ELF-1 (cell line): Measurements from ENCODE around the gene LEAP2.
"Not testable (repeated sequence)": the region's sequence is repeated elsewhere in the genome, so short reads cannot be mapped to it uniquely, and the experiment has no call there.

Source experiments
- DNase-seq: peaks from one replicate; pipeline ENCODE4 v3.0.0-alpha.2; 2016; ENCODE audit warnings: low read depth, low spot score

LEAP2 gene

DNA sequence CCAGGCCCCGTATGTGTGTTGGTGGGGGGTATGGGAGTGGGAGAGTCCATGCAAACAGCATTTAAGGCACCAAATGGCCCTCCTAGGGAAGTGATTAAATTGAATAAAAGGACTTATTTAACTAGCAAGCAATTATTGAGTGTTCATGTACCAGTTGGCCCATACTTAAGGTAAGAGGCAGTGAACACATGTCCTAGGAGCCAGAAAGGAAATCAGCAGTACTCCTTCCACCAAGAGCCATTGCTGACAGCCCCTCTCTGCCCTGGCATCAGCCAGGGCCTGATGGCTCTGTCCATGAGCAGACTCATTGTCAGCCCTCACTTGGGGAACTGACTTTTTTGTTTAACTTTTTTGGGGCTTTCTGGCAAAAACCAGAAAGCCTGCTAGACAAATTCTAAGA is 32.6 kb upstream of the LEAP2 start:
- DNase-seq = no peak

DNA sequence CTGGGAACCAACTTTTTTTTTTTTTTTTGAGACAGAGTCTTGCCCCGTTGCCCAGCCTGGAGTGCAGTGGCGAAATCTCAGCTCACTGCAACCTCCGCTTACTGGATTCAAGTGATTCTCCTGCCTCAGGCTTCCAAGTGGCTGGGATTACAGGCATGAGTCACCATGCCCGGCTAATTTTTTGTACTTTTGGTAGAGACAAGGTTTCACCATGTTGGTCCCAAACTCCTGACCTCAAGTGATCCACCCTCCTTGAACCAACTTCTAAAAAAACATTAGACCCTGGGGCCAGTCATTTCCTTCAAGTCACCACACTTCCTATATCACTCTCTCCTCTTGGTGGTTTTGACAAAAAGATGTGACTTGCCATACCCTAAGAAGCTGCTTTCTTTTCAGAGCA is 32.2 kb upstream of the LEAP2 start:
- no peak for DNase-seq

DNA sequence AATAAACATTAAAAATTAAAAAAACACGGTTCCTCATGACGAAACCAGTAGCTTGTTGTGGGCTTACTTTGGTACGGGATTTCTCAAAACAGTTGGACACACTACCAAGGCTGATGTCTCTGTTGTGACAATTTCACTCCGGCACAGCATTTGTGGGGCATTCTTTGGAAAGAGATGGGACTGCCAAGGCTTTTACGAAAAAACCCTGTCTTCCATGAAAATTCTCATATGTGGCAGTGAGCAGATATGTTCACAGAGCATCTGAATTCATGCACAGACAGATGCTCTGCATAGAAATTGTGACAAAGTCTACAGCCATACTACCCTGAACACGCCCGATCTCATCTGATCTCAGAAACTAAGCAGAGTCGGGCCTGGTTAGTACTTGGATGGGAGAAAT is 25.2 kb upstream of the LEAP2 start:
- no peak for DNase-seq

DNA sequence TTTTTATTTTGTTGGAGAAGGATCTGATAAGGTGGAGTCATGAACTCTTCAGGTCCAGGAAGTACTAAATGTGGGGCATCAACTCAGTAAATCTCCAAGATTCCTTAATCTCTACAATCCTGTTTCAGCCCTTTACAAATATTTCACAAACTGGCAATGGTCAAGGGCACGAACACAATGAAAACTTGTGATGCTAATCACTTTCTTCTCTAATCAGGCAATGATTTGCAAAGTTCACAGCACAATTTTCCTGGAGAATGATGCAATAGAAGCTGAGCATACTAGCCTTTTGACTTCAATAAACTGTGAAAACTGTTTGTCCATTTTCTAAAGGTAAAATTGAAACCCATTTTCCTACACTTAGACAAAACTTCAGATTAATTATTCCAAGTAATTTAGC is 24.1 kb upstream of the LEAP2 start:
- DNase-seq = no peak

DNA sequence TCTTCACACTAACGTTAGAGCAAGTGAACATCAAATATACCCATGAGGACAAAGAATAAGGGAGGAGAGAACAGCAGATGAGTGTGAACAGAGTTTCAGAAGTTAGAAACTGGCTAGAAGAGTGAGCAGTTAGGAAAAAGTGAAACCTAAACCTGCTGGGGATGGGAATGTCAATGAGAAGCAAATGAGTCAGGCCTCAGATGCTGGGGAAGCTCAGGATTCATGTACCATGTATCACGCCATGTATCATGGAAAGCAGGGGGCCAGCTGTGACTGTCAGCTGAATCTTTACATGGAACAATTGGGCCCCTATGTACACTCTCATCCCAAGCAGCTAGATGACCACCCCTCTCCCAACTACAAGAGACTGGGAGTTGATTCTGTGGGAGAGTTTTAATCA is 23.4 kb upstream of the LEAP2 start:
- DNase-seq = no peak

DNA sequence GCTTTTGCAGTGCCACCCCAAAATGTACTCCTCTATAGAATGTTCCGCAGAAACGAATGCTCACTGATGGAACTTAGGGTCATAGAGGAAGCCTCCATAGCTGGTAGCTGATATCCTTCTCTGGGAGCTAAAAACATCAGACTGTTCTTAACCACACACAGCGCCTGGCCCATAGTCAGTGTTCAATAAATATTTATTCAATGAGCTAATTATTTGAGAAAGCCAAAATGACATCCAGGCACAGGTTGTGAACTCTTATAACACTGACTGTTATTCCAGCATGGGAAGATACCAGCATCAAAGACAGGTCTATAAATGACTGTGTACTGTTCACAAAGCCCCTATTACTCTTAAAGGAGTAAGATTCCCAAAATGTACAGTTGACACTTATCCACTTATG is 20.1 kb upstream of the LEAP2 start:
- DNase-seq = no peak

DNA sequence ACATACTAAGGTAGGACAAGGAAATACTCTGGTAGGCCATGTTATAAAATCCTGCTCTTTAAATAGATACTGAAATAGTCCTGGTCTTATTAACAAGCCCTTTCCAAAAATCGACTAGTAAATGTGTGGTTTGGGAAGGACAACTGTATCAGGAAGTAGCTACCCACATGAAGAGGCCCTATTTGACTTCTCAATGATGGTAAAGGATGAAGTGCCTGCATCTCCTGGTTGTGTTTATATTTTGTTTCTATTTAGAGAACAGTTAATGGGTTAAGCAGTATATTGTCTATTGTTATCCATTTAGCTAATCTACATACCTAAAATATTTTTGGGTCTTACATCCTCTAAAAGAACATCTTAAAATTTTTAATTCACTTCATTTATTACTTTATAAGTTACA is 19.7 kb upstream of the LEAP2 start:
- DNase-seq = no peak

DNA sequence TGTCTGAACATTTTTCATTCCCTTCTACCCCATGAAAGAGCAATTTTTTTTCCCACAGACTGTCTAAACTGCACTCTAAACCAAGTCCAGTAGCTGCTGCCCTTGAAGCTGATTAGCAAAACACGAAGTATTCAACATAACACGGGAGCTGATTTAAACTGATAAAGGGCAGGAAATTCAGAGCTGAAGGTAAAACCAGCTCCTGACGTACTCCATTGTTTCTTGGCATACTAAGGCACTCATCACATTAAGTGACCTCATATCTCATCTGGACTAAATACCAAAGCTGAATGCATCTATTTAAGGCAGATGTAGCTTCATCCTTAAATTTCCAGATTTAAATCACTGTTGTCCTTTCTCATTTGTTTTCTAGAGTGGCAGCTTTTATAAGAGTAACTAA is 19.2 kb upstream of the LEAP2 start:
- no peak for DNase-seq

DNA sequence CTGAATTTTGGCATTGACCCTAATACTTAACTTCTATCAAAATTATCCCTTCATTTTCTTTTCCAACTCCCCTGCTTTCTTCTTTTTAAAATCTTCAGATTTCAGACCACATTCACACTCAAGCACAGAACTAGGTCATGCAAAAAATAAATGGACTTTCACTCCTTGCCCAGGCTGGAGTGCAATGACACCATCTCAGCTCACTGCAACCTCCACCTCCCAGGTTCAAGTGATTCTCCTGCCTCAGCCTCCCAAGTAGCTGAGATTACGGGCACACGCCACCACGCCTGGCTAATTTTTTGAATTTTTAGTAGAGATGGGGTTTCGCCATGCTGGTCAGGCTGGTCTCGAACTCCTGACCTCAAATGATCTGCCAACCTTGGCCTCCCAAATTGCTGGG is 18.5 kb upstream of the LEAP2 start:
- DNase-seq = not testable (repeated sequence)

DNA sequence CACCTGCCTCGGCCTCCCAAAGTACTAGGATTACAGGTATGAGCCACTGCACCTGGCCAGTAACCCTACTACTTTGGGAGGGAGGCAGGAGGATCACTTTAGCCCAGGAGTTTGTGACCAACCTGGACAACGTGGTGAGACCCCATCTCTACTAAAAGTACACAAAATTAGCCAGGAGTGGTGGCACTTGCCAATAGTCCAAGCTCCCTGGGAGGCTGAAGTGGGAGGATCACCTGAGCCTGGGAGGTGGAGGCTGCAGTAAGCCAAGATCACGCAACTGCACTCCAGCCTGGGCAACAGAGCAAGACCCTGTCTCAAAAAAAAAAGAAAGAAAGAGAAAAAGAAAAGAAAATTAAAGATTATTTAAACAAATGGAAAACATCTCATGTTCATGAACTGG is 17.5 kb upstream of the LEAP2 start:
- no peak for DNase-seq

DNA sequence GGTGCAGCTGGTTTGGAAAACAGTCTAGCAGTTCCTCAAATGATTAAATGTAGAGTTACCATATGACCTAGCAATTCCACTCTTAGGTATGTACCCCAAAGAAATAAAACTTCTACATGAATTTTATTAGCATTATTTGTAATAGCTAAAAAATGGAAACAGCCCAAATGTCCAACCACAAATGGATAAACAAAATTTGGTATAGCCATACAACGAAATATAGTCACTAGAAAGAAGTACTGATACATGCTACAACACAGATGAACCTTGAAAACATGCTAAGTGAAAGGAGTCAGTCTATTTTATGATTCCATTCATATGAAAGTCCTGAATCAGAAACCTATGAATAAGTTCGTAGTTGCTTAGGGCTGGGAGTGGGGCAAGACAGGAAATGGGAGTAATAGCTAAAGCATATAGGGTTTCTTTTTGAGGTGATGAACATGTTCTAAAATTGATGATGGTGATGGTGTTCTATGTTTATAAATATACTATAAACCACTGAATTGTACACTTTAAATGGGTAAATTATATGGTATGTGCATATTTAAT is 13.5 kb upstream of the LEAP2 start:
- DNase-seq = no peak

DNA sequence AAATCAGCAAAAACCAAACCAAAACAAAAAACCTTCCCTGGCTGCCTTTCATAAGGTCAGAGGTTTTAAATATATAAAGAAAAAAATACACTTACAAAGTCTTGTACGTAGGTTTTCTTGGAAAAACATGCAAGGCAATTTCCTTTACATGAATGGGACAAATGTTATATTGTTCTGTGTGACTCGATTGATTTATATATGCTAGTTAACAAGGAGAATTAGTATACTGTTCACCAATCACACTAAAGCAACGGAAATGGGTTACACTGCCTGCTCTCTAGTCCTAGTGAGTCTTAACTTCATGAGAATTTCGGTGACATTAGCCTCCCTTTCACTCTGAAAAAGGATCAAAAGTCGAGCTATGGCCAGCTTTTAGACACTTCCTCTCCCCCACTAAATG is 12.7 kb upstream of the LEAP2 start:
- no peak for DNase-seq

DNA sequence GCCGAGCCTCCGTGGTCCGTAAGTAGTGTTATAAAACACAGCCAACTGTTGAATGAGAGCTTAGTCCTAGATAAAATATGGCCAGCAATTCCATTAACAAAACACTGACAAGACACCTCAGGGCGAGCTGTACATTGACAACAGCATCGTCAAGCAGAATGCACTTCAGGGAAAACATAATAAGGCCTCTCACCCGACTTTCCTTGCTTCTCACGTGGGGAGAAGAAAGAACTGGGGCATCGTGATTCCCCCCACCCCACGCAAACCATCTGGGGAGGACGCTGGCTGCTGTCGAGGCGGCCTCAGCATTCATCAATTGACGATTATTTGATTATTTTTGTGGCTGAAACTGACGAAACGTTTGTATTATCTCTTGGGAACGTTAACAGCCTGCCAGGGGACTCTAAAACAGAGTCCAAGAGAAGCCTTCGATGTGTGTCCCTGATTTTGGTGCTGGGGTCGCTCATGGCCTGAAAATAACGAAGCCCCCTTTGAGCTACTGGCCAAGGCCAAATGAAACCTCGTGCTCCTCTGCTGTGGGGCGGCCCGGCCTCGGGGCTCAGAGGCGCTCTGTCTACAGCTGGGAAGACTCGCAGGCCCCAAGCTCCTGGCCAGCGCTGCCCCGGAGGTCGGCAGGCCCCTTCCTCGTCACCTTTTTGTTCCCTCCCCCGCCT is 7.7 kb upstream of the LEAP2 start:
- no peak for DNase-seq

DNA sequence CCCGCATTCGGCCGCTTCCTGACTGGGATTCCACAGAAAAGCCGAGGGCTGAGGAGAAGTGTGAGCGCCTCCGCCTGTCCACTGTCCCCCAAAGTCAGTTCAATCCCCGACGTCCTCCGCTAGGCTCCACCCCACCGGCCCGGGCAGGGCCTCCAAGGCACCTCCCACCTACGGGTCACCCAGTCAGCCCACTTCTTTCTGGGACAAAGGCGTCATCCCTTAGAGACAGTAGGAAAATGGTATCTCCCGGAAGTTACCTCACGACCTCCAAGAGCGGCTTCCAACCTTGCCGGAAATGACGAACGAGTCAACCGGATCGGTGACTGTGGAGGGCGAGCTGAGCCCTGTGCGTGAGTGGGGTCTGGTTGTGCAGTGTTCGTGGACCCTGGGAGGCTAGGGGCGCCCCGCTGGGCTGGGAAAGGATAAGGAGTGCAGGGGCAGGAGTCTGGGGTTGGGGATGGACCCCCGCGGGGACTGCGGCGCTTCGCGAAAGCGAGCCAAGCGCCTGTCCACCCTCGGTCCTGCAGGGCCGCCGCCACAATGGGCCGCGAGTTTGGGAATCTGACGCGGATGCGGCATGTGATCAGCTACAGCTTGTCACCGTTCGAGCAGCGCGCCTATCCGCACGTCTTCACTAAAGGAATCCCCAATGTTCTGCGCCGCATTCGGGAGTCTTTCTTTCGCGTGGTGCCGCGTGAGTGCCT is 7.0 kb upstream of the LEAP2 start, which contains the start of the genes GDF9 and UQCRQ:
Gene GDF9 (minus strand): TSS at position 128 of the 704 bp plus-strand sequence. CDS start 1,936 bp downstream, outside the sequence.
Gene UQCRQ (plus strand): TSS at position 301 of the 704 bp plus-strand sequence. CDS start 240 bp downstream, at position 541.
- DNase-seq = peak; percentile 99

DNA sequence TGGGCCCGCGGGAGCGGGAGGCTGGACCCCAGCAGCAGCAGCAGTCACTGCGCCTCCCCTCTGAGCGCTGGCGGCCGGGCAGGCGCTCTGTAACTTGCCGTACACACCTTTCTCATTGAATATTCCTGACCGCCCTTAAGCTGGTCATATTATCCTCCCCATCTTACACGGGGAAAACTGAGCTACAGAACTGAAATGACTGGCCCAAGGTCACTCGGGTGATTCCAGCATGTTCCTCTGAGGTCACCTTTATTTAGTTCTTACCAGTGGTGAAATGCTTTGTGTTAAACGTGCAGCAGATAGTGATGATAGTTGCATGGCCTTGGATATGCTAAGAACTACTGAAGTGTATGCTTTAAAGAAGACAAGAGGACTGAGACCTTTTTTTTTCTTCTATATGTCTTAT is 6.4 kb upstream of the LEAP2 start:
- no peak for DNase-seq

DNA sequence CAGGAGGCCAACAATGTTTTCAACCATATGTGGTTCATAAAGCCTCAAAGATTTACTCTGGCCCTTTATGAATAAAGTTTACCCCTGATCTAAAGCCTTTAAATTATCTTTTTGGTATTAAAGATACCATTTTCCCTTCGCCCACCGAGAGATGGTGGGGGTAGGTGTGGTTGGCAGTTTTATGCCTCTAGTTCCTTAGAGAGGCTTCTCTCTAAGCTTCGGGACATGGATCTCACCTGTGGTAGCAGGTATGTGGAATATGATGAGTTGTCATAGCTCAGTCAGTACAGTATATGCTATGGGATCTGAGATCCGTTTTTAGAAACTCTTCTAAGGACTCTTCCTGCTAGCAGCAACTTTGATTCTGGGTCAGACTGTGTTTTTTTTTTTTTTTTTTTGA is 4.7 kb upstream of the LEAP2 start:
- DNase-seq = no peak

DNA sequence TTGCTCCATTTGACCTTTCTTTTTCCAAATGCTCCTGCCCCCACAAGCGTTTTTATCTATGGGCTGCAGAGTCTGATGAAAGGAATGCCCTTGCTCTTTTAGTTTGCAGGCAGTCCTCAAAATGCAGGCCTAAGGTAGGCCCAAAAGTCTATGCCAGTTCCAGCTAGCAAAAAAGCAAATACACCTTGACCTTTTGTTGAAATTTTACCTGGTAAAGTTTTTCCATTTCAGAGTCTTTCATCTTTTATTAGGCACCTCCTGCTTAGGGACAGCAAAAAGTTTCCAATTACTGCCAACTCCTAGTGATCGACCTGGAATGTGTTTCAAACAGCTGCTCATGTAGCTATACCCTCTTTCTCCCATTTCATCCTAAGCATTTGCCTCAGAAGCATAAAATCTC is 2.7 kb upstream of the LEAP2 start:
- no peak for DNase-seq

DNA sequence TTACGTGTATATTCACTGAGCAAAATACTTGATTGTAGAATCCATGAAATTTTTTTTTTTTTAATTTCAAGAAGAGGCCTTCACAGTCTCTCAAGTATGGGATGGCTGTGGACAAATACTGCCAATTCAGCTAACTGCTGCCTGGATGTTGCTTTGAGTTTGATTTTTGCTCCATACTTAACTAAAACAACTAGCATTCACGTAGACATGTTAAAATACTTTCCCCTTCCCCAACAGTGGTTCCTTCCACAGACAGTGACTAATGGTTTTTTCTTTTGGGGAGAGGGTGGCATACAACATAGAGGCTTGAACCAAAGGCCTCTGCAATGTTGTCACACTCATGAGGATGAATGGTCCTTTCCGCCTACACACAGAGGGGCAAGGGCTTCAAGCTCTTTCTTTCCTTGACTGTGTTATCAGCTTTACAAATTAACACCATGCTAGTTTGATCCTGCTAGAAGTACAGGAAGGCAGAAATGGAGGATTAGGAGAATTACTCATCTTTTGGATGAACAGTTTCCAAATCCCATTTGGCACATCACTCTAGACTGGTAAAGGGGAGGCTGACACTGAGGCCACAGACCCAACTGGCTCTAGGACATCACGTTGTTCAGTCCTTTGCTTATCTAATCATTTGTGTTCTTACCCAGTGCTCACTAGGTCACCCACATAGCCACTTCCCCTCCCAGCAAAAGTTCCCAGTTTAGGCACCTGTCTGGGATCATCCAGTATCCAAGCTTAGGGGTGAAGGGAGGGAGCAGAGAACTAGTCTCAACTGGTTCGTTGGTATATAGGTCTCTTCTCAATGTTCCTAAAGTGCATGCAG is 1.8 kb upstream of the LEAP2 start:
- DNase-seq = no peak

DNA sequence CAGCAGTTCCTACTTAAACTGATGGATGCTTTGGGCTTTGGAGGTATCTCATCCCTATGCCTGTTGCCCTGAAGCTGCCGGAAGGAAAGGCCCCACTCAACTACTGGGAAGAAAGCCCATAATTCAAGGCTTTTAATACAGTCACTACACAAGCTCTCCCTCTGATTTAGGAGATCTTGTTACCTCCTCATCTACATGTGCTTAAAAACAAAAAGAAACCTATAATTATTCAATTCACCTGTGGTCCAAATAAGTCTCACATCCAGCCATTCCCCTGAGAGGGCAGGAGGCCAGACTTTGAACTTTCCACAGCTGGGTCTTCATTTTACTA is 715 bp upstream of the LEAP2 start:
- no peak for DNase-seq

DNA sequence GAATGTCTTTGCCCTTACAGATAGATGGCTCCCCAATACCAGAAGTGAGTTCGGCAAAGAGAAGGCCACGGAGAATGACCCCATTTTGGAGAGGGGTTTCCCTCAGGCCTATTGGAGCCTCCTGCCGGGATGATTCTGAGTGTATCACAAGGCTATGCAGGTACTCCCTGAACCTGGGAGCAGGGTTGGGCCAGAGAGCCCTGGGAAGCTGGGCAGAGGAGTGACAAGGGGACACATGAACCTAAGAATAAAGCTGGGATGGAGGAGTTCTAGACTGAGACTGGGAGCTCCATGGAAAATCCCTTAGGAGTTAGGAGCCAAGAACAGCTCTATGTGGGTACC is 433 bp downstream of the LEAP2 start:
- no peak for DNase-seq

DNA sequence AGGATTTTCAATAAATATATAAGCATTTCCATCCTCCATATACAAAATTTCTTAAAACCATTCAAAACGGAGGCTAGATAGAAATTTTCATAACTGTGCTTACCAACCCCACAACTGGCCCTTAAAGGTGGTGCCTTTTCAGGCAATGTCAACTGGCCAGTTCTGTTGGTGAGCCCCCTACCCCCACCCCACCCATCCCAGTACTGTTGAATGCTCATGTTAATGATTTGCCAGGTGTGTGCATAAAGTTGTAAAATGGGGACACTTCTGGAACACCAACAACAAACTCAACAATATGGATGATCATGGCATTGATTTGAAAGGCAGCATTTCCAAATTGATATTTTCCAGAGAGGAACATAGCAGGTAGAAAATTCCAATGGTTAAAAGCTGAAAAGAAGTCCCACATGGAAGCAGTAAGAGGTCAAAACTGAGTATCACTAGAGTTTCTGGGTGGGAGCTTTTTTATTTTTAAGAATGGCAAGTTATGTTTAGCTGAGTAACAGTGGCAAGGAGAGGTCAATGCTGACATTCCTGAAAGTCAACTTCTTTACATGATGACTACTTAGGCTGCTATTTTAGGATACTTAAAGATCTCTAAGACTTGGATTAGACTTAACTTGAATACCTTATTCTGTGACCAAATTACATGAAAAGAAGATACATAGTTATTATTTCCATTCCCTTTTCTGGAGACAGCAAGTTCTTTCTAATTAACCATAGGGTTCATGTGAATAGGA is 2.7 kb downstream of the LEAP2 start:
- DNase-seq = no peak

DNA sequence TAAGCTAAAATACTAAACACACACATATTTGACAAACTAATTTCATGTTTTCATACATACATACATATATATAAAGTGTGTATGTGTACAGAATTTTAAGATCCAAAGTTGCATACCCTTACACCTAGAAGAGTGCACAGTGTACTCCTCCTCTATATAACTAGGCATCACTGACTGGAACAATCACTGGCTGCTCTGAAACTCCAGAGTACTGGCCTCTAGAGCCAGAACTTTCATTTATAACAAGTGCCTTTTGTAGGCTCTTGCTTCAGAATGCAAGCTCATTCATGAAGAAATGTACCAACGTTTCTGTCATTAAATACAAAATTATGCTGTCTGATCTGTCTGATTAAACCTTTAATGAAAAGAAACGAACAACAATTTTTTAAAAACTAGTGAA is 4.0 kb downstream of the LEAP2 start:
- no peak for DNase-seq
